MM.1S (cell line): ENCODE data around the gene GRK4.

Experiments
- CTCF ChIP-seq: fragments of 300-600 bp; sonication (generic); IDR thresholded peaks from 2 replicates; pipeline ENCODE4 v1.5.1; 2016; ENCODE audit warnings: antibody characterized with exemption, low read length, mixed read lengths
- EZH2 ChIP-seq: fragments of 300-600 bp; sonication (generic); optimal IDR thresholded peaks from 2 replicates; pipeline ENCODE3; 2017; ENCODE audit warnings: low read depth, mild to moderate bottlenecking, antibody characterized with exemption, low read length, mixed read lengths
- EZH2phosphoT487 ChIP-seq: fragments of 300-600 bp; sonication (generic); IDR thresholded peaks from 2 replicates; pipeline ENCODE4 v1.6.1; 2018; ENCODE audit warnings: antibody characterized with exemption, low read length

GRCh38 chr4:2915789-2916188, 47.6 kb upstream of the GRK4 start:
- TF ChIP-seq CTCF (no peak), EZH2 (no peak), EZH2phosphoT487 (no peak)
